ENCODE measurements around the gene USF3. TPM values are rescaled to one million over a fixed set of nuclear protein-coding genes. Genes with fewer than 3 reads are reported as not detected.

Gene USF3
- total and polyA plus RNA-seq, 2 experiments from 2014 or later: 5.8 to 18.8 TPM

DNA sequence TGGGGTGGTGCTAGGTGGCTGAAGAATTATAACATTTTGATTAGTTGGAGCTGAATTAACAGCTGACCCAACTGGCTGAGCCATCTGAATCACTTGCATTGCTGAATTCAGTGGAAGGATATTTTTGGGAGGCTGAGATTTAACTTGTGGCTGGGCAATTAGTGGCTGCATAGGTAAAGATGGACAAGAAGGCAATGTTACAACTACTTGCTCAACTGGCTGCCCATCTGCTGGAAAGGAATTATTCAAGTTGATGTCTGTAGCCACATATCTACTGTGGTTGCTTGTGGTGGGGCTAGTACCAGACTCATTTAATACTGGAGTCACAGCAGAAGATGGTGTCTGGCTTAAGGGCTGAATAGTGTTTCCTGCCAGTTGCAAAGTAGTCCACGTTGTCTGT, 36.4 kb downstream of the USF3 start:
- H3K9me3 ChIP-seq (ENCODE audit: low read depth): no peaks in the 10 kb centered on the region
- H3K27ac ChIP-seq: no peak overlapping the region
- no peak overlapping the region for H3K4me3 ChIP-seq
- H2AFZ ChIP-seq: no peak overlapping the region
- H4K20me1 ChIP-seq (ENCODE audit: insufficient read depth, poor library complexity, severe bottlenecking): no peaks in the 10 kb centered on the region
- no peak overlapping the region for H3K4me2 ChIP-seq
- no peaks in the 10 kb centered on the region for H3K27me3 ChIP-seq
- no peaks in the 10 kb centered on the region for H3K79me2 ChIP-seq
- peaks cover 14% of the 10 kb centered on the region for H3K4me1 ChIP-seq (ENCODE audit: insufficient read depth)
- TF ChIP-seq EZH2 (IDR thresholded peaks at IDR 0.05; ENCODE audit: borderline replicate concordance): no peak
- TF ChIP-seq EZH2phosphoT487 (IDR thresholded peaks at IDR 0.05; ENCODE audit: low read depth, severe bottlenecking, unreplicated experiment): no peak
- TF ChIP-seq, protein P1, sequence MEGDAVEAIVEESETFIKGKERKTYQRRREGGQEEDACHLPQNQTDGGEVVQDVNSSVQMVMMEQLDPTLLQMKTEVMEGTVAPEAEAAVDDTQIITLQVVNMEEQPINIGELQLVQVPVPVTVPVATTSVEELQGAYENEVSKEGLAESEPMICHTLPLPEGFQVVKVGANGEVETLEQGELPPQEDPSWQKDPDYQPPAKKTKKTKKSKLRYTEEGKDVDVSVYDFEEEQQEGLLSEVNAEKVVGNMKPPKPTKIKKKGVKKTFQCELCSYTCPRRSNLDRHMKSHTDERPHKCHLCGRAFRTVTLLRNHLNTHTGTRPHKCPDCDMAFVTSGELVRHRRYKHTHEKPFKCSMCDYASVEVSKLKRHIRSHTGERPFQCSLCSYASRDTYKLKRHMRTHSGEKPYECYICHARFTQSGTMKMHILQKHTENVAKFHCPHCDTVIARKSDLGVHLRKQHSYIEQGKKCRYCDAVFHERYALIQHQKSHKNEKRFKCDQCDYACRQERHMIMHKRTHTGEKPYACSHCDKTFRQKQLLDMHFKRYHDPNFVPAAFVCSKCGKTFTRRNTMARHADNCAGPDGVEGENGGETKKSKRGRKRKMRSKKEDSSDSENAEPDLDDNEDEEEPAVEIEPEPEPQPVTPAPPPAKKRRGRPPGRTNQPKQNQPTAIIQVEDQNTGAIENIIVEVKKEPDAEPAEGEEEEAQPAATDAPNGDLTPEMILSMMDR (IDR thresholded peaks at IDR 0.05; ENCODE audit: poor library complexity): no peak
- H3K9me2 ChIP-seq (replicated peaks; ENCODE audit: insufficient read depth): no peaks in the 10 kb centered on the region
- WGBS (ENCODE audit: low lambda C conversion rate, missing lambda C conversion rate): 100% methylated on average over 1 of the region's 1 CpG
- no peak for DNase-seq (ENCODE audit: low spot score)
- no peaks in the 10 kb centered on the region for H3K36me3 ChIP-seq (replicated peaks; ENCODE audit: insufficient read depth, low read depth)

DNA sequence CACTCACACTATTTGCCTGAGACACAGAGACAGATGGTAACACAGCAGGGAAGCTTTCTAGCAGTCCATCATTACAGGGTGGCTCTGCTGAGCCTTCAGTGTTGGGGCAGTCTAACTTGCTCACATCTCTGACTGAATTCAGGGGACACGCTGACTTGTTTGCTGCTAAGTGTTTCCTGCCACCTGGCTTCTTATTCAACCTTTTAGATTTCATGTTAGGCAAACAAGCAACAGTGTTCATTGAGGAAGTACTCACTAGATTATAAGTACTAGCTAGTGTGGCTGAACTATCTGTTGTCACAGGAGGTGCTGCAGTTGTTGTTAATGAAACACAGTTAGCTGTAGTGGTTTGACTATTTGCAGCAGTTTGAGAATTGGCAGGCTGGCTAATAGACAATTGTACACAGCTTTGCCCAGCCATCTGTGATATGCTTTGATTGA, 37.3 kb downstream of the USF3 start:
- Histone ChIP-seq H3K4me2 (no peak overlapping the region), H3K9me2 (replicated peaks; ENCODE audit: insufficient read depth) (no peaks in the 10 kb centered on the region), H3K4me1 (ENCODE audit: insufficient read depth) (peaks cover 8% of the 10 kb centered on the region), H3K9me3 (ENCODE audit: low read depth) (no peaks in the 10 kb centered on the region), H3K4me3 (no peak overlapping the region), H2AFZ (no peak overlapping the region), H4K20me1 (ENCODE audit: insufficient read depth, poor library complexity, severe bottlenecking) (no peaks in the 10 kb centered on the region), H3K79me2 (no peaks in the 10 kb centered on the region), H3K27ac (no peak overlapping the region), H3K36me3 (replicated peaks; ENCODE audit: insufficient read depth, low read depth) (no peaks in the 10 kb centered on the region), H3K27me3 (no peaks in the 10 kb centered on the region)
- no peak for DNase-seq (ENCODE audit: low spot score)
- 95% methylated on average over 1 of the region's 1 CpG for whole genome bisulfite sequencing (ENCODE audit: low lambda C conversion rate, missing lambda C conversion rate)
- TF ChIP-seq, protein P1 (IDR thresholded peaks at IDR 0.05; ENCODE audit: poor library complexity): no peak
- TF ChIP-seq EZH2phosphoT487 (IDR thresholded peaks at IDR 0.05; ENCODE audit: low read depth, severe bottlenecking, unreplicated experiment): no peak
- TF ChIP-seq EZH2 (IDR thresholded peaks at IDR 0.05; ENCODE audit: borderline replicate concordance): no peak

DNA sequence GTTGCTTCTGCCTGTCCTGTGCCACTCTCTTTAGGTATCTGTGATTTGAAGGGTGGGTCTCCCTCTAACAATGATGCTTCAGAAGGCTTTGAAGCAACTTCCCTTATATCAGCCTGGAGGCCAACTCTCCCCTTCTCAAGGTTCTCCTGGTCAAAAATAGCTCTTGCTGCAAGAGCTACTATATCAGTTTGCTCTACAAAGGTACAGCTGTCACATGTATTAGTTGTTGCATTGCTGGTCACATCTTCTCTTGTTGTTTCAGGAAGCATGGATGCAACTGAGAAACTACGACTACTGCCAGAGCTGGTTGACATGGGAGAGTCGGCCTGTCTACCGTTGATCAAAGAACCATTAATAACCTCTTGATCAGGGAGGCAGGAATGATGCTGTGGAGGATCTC, 38.3 kb downstream of the USF3 start:
- Histone ChIP-seq H3K9me3 (ENCODE audit: low read depth) (no peaks in the 10 kb centered on the region), H2AFZ (no peak overlapping the region), H3K4me2 (no peak overlapping the region), H4K20me1 (ENCODE audit: insufficient read depth, poor library complexity, severe bottlenecking) (no peaks in the 10 kb centered on the region), H3K27me3 (no peaks in the 10 kb centered on the region), H3K4me3 (no peak overlapping the region), H3K79me2 (no peaks in the 10 kb centered on the region), H3K27ac (no peak overlapping the region), H3K4me1 (ENCODE audit: insufficient read depth) (peaks cover 8% of the 10 kb centered on the region), H3K36me3 (replicated peaks; ENCODE audit: insufficient read depth, low read depth) (no peaks in the 10 kb centered on the region), H3K9me2 (replicated peaks; ENCODE audit: insufficient read depth) (no peaks in the 10 kb centered on the region)
- TF ChIP-seq, protein P1 (IDR thresholded peaks at IDR 0.05; ENCODE audit: poor library complexity): no peak
- TF ChIP-seq EZH2 (IDR thresholded peaks at IDR 0.05; ENCODE audit: borderline replicate concordance): no peak
- DNase-seq (ENCODE audit: low spot score): no peak
- 99% methylated on average over 3 of the region's 3 CpGs for WGBS (ENCODE audit: low lambda C conversion rate, missing lambda C conversion rate)

DNA sequence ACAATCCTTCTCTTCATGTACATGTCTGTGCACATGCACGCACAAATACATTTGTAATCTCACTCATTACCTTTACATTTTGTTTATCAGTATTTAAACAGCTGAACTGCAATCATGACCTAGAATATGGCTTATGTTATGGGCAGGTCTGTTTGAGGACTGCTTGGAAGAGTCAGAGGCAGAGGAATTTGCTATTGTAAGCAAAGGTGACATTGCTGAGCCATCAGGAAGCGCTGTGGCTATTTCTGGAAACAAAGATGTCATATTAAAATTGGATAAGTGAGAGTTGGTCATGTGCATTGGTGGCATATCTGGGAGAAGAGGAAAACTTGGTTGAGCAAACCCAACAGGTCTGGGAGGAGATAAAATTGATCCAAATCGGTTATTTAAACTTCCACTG, 41.6 kb downstream of the USF3 start:
- peak; percentile 28 for DNase-seq (ENCODE audit: low spot score)
- no peaks in the 10 kb centered on the region for H3K27me3 ChIP-seq
- no peak overlapping the region for H3K4me2 ChIP-seq
- H3K9me2 ChIP-seq (replicated peaks; ENCODE audit: insufficient read depth): no peaks in the 10 kb centered on the region
- H2AFZ ChIP-seq: no peak overlapping the region
- no peaks in the 10 kb centered on the region for H3K36me3 ChIP-seq (replicated peaks; ENCODE audit: insufficient read depth, low read depth)
- TF ChIP-seq EZH2 (IDR thresholded peaks at IDR 0.05; ENCODE audit: borderline replicate concordance): no peak
- TF ChIP-seq, protein P1 (IDR thresholded peaks at IDR 0.05; ENCODE audit: poor library complexity): no peak
- TF ChIP-seq EZH2phosphoT487 (IDR thresholded peaks at IDR 0.05; ENCODE audit: low read depth, severe bottlenecking, unreplicated experiment): no peak
- peak overlapping the region; percentile 58 for H3K27ac ChIP-seq
- H3K9me3 ChIP-seq (ENCODE audit: low read depth): no peaks in the 10 kb centered on the region
- WGBS (ENCODE audit: low lambda C conversion rate, missing lambda C conversion rate): 65% methylated on average over 3 of the region's 3 CpGs
- no peaks in the 10 kb centered on the region for H3K79me2 ChIP-seq
- no peaks in the 10 kb centered on the region for H4K20me1 ChIP-seq (ENCODE audit: insufficient read depth, poor library complexity, severe bottlenecking)
- no peak overlapping the region for H3K4me3 ChIP-seq
- H3K4me1 ChIP-seq (ENCODE audit: insufficient read depth): no peaks in the 10 kb centered on the region

Data from hepatocyte (in vitro differentiated cells).